Pulmonary artery endothelial cell (primary cell): ENCODE results near the gene DMAC1. TPM values are rescaled to one million over a fixed set of nuclear protein-coding genes. Genes with fewer than 3 reads are reported as not detected.

Experiments used
- DNase-seq: peaks from one replicate; pipeline ENCODE4 v3.0.0-alpha.2; 2011; ENCODE audit warnings: low read depth, low spot score
- total RNA-seq: library from RNA; depleted of rRNA; stranded (reverse); fragments of >200 nt; gene quantifications from 2 replicates; pipeline ENCODE4 v1.2.3, GENCODE V29; 2014

Gene DMAC1
- 6.3 and 14.0 TPM in 2 replicates for total RNA-seq

- DNase-seq = peak; percentile 51
Observed at GRCh38 chr9:7799234-7799943, at the start of gene DMAC1. TSS of gene DMAC1 (minus strand) at chr9:7799778. CDS start at chr9:7799734, 44 bp downstream.

GRCh38 chr9:7849362-7849761 lies 49.8 kb upstream of the DMAC1 start:
- DNase-seq = no peak

- DNase-seq = no peak
Observed at GRCh38 chr9:7848498-7848897, 48.9 kb upstream of the DMAC1 start.

- DNase-seq = no peak
Observed at GRCh38 chr9:7844242-7844641, 44.7 kb upstream of the DMAC1 start.

GRCh38 chr9:7841831-7842230 lies 42.3 kb upstream of the DMAC1 start:
- DNase-seq = no peak

GRCh38 chr9:7834531-7834930 lies 35.0 kb upstream of the DMAC1 start:
- no peak for DNase-seq

GRCh38 chr9:7828334-7828733 lies 28.8 kb upstream of the DMAC1 start:
- no peak for DNase-seq

GRCh38 chr9:7827792-7828191 lies 28.2 kb upstream of the DMAC1 start:
- DNase-seq = no peak

GRCh38 chr9:7827056-7827455 lies 27.5 kb upstream of the DMAC1 start:
- DNase-seq = no peak

GRCh38 chr9:7823651-7824050 lies 24.1 kb upstream of the DMAC1 start:
- no peak for DNase-seq

- DNase-seq = no peak
Observed at GRCh38 chr9:7819984-7820383, 20.4 kb upstream of the DMAC1 start.

- no peak for DNase-seq
Observed at GRCh38 chr9:7816021-7816420, 16.4 kb upstream of the DMAC1 start.

GRCh38 chr9:7813030-7813429 lies 13.5 kb upstream of the DMAC1 start:
- DNase-seq = no peak

GRCh38 chr9:7811677-7812076 lies 12.1 kb upstream of the DMAC1 start:
- no peak for DNase-seq

GRCh38 chr9:7802666-7803065 lies 3.1 kb upstream of the DMAC1 start:
- DNase-seq = no peak

- DNase-seq = no peak
Observed at GRCh38 chr9:7799944-7800285, 337 bp upstream of the DMAC1 start.

- no peak for DNase-seq
Observed at GRCh38 chr9:7794196-7794595, 5.4 kb downstream of the DMAC1 start.

GRCh38 chr9:7791394-7791793 lies 8.2 kb downstream of the DMAC1 start:
- no peak for DNase-seq

- DNase-seq = no peak
Observed at GRCh38 chr9:7790819-7791182, 8.8 kb downstream of the DMAC1 start.

- no peak for DNase-seq
Observed at GRCh38 chr9:7790022-7790818, 9.4 kb downstream of the DMAC1 start.

GRCh38 chr9:7788772-7789171 lies 10.8 kb downstream of the DMAC1 start:
- no peak for DNase-seq

- no peak for DNase-seq
Observed at GRCh38 chr9:7785813-7786212, 13.8 kb downstream of the DMAC1 start.

- DNase-seq = no peak
Observed at GRCh38 chr9:7784472-7784871, 15.1 kb downstream of the DMAC1 start.
